Urothelium cell line (cell line): ENCODE data around the gene COPS7B.

Experiments used
- DNase-seq: peaks from one replicate; pipeline ENCODE4 v3.0.0; 2011; ENCODE audit warnings: low spot score, mixed read lengths
- FAIRE-seq: peaks from 2 replicates; lab custom pipeline; 2011; peaks lifted over from hg19 to GRCh38; lab: Jason Lieb, UNC

COPS7B gene

DNA sequence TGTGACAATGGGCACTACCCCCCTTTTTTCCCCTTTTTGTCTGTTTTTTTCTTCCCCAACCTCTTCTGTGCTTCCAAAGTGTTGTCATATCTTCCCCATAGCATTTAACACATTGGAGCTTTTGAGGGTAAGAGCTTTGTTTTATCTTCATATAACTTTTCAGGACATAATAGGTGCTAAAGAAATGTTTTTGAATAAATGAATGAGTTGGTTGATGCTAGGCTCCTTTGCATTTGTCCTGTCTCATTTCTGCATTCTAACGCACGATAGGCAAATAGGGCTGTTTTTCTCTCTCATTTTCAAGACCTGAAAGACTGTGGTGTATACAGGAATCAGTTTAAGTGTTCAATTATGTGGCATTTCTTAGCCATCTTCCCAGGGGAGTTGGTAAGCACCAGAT, 832 bp upstream of the COPS7B start:
- FAIRE-seq, result no peak

GRCh38 chr2:231785822-231786176, 446 bp upstream of the COPS7B start:
- DNase-seq (no peak), FAIRE-seq (no peak)

More for the DNA sequence above, 832 bp upstream of the COPS7B start:
- no peak for DNase-seq

- no peak for DNase-seq
- no peak for FAIRE-seq
Observed at GRCh38 chr2:231786917-231787292, 660 bp downstream of the COPS7B start.

- DNase-seq (no peak), FAIRE-seq (no peak)
Observed at GRCh38 chr2:231791107-231791506, 4.9 kb downstream of the COPS7B start.

- DNase-seq (no peak), FAIRE-seq (no peak)
Observed at GRCh38 chr2:231794383-231794782, 8.1 kb downstream of the COPS7B start.

GRCh38 chr2:231795525-231796327, 9.5 kb downstream of the COPS7B start:
- peak; percentile 62 for DNase-seq
- FAIRE-seq, result no peak

DNA sequence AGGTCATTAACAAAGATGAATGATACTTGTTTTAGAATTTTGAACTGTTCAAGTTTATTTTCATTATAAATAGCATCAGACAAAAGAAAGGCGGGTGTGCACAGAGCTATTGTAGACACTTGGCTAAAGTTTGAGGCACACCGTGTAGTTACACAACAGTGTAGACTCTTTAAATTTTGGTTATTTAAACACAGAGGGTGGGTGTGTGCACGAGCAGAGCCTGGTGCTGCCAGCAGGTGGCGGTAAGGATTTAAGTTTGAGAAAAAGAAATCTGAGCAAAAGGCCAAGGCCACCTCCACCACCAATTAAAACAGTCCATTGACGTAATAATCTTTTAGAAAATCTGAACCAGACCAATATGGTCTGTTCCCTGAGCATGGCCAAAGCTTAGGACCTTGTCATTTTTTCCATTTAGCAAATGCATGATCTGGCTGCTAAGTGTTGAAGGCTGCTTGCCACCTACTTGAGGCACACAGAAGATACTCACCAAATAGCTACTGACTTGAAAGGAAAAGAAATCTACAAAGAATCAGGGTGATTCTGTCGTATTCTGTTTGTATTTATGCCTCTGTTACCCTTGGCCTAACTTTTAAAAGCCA, 14.3 kb downstream of the COPS7B start:
- DNase-seq, result peak; percentile 49
- FAIRE-seq, result no peak

DNA sequence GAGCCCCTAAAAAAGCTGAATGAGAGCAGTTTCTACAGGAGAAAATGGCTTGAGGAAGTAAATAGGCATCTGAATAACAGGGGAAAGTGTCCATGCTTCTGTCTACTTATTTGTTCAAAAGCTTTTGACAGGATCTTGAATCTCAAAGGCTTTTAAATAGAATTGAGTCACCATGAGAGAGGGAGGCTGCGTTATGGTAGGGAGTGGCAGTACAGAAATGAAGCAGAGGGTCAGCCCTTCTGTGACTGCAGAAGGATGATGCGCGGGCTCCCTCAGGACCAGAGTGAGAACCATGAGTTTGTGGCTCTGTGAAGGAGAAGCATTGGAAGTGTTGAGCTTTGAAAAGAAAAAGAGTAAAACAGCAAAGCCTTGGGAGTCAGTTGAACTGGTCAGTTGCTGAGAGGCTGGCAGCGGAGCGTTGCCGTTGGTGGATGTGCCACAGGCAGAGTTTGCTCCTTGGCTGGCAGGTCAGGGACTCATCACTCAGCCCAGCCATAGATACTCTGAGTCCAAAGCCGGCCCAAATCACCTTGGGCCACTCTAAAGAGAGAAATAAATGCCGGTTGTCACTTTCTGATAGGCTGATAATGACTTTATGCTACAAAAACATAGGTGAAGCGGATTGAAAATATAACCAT, 17.4 kb downstream of the COPS7B start:
- DNase-seq (no peak), FAIRE-seq (no peak)

DNA sequence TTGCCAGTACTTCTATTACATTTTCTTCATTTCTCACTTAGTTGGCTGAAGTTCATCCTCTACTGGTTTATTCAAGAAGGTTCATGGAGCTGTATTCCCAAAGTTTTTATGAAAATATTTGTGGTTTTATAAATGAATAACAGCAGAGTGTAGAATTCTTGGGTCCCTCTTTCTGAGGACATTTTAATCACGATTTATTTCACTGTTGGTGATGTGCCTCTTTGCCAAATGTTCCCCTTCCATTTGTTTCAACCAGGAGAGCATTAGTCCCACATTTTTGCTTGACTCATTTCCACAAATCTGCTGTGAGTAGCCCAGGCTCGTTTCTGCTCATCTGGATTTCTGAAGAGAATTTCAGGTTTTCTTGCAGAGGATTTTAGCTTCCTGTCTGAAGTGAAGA, 20.8 kb downstream of the COPS7B start:
- no peak for FAIRE-seq
- no peak for DNase-seq

- DNase-seq, result peak; percentile 62
- no peak for FAIRE-seq
Observed at GRCh38 chr2:231810905-231811304, 24.7 kb downstream of the COPS7B start.

DNA sequence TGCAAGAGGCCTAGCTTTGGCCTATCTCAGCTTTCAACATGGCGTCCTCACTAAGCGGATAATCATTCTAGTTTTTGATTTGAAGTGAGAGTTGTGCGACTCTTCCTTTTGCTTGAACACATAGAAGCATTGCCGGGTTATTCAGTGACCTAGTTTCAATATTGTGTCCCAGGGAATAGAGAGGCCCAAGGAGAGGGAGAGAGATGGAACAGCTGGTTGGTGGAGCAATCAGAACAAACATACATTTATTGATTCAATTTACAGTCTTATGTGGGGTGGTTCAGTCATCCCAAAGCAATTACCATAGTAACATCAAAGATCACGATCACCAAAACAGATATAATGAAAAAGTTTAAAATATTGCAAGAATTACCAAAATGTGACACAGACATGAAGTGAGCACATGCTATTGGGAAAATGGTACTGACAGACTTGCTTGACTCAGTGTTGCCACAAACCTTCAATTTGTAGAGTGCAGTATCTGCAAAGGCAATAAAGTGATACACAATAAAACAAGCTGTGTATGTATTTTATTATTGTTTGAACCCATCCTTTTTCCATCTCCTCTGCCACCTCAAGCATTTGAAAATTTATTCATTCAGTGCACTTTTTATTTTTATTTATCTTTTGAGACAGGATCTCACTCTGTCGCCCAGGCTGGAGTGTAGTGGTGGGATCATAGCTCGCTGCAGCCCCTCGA, 30.2 kb downstream of the COPS7B start:
- FAIRE-seq, result no peak

GRCh38 chr2:231819447-231820042, 33.3 kb downstream of the COPS7B start:
- no peak for FAIRE-seq

More for the DNA sequence above, 30.2 kb downstream of the COPS7B start:
- DNase-seq, result no peak

DNA sequence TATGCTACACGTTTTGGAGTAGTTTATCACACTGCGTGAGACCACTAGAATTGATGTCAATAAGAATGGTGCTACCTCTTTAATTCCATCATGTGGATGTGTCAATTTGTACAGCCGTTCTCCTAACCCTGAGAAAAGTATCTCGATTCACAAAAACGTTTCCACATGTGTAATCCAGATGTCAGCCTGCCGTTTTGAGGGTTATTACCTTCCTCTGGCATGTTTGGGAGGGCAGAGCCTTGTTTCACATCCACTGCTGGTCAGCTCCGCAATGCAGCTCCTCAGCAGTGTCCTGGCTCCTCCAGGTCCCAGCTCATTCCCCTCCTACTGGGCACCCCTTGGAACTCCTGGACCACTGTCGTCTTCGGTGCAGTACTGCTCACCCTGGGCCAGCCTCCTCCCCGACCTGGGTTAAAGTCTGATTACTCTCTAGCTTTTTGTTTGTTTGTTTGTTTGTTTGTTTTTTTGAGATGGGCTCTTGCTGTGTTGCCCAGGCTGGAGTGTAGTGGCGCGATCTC, 34.6 kb downstream of the COPS7B start:
- no peak for FAIRE-seq
- DNase-seq, result no peak

More at GRCh38 chr2:231819447-231820042, 33.3 kb downstream of the COPS7B start:
- no peak for DNase-seq

DNA sequence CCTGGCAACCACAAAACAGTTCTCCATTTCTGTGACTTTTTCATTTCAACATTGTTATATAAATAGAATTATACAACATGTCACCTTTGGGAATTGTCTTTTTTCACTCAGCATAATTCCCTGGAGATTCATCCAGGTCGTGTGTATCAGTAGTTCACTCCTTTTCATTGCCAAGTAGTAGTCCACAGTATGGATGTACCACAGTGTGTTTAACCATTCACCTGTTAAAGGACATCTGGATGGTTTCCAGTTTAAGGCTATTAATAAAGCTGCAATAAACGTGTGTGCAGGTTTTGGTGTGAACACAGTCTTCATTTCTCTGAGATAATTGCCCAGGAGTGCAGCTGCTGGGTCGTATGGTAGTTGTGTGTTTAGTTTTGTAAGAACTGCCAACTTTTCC, 35.7 kb downstream of the COPS7B start:
- DNase-seq (no peak), FAIRE-seq (no peak)

- FAIRE-seq, result no peak
Observed at GRCh38 chr2:231853105-231853504, 66.9 kb downstream of the COPS7B start.

DNA sequence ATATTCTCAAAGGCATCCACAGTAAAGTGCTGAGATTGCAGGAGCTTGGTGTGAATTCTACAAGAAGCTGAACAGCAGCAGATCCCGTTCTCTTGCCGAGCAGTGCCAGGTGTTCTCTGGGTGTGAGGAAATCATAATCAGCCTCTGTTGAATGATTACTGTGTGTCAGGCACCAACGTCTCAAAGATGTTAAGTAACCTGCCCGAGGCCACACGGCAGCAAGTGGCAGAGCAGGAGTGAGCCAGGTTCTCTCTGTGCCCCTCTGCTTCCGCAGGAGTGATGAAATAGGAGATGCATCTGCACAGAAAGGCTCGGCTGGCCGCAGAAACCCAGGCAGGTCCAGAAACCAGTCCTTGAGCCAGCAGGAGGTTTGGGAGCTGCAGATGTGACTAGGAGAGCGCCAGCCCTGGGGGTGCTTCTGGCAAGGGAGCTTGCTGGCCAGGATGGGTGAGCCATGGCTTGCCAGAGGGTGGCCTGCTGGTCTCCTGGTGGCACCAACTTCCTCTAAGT, 68.4 kb downstream of the COPS7B start:
- DNase-seq (no peak), FAIRE-seq (no peak)

More at GRCh38 chr2:231853105-231853504, 66.9 kb downstream of the COPS7B start:
- no peak for DNase-seq

DNA sequence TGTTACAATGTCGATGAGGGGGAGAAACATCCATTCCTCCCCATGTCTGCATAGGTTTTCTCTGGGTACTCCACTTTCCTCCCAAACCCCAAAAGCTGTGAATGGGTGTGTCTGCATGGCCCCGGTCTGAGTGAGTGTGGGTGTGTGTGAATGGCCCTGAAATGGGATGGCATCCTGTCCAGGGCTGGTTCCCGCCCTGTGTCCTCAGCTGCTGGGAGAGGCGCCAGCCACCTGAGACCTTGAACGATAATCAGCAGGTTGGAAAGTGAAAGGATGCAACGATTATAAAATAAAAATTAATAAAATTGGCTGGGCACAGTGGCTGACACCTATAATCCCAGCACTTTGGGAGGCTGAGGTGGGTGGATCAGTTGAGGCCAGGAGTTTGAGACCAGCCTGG, 70.7 kb downstream of the COPS7B start:
- no peak for DNase-seq
- no peak for FAIRE-seq
